ENCODE data around the gene C11orf68.

GRCh38 chr11:65932558-65932919 lies 13.7 kb upstream of the C11orf68 start:
- no peak for TF ChIP-seq CTCF (IDR thresholded peaks at IDR 0.05)
- no peak for TF ChIP-seq POLR2A (IDR thresholded peaks at IDR 0.05)

Measured in uterus (tissue), 2 donors.